ENCODE measurements around the gene CORO2A.

DNA sequence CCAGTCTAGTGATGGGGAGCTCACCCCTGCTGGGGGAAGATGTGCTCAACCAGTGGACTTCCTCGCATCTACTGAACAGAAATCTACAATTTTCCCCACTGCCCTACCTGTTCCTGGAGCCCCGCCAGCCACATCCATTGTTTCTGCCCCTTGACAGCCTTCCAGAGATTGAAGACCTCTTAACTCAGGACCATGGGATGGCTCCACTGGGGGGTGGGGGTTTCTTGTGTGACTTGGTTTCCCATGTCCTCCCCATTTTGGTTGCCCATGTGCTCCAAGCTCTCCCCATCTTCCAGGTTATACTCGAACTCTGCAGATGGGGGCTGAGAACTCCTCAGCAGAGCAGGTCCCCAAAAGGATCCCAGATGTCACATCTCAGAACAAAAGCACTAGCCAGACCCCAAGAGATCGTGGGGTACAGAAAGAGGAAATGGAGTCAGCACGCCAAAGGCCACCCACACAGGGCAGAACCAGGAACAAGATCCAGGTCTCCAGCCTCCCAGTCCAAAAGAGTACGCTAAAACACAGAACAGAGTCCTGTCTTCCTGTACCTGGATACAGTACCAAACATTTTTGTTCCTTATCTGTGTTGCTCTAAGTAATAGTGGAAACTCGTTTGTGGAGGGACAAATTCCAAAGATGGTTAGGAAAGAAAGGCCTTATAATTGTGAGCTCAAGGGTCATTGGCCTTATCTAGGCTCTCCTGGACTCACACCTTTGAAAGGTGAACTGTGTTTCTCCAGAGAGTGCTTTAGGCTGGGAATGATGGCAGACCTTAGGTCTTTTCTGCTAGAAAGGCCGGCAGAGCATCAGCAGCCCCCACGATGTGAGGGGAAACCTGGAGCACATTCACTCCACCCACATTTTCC is 15.8 kb downstream of the CORO2A start:
- TF ChIP-seq, protein P1, sequence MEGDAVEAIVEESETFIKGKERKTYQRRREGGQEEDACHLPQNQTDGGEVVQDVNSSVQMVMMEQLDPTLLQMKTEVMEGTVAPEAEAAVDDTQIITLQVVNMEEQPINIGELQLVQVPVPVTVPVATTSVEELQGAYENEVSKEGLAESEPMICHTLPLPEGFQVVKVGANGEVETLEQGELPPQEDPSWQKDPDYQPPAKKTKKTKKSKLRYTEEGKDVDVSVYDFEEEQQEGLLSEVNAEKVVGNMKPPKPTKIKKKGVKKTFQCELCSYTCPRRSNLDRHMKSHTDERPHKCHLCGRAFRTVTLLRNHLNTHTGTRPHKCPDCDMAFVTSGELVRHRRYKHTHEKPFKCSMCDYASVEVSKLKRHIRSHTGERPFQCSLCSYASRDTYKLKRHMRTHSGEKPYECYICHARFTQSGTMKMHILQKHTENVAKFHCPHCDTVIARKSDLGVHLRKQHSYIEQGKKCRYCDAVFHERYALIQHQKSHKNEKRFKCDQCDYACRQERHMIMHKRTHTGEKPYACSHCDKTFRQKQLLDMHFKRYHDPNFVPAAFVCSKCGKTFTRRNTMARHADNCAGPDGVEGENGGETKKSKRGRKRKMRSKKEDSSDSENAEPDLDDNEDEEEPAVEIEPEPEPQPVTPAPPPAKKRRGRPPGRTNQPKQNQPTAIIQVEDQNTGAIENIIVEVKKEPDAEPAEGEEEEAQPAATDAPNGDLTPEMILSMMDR (IDR thresholded peaks at IDR 0.05; ENCODE audit: low read depth, low read length, poor library complexity, severe bottlenecking) = no peak
- no peak for TF ChIP-seq EZH2phosphoT487 (IDR thresholded peaks at IDR 0.05; ENCODE audit: borderline replicate concordance, low read length)
